Colonic mucosa (tissue), 4 donors: Measurements from ENCODE around the gene PLCD3. TPM values are rescaled to one million over a fixed set of nuclear protein-coding genes. Genes with fewer than 3 reads are reported as not detected.

ENCODE experiments used
- DNase-seq: peaks from one replicate; pipeline ENCODE4 v3.0.0-alpha.2; 2020
- H3K27ac ChIP-seq: fragments of 200-600 bp; one replicate; pipeline ENCODE4 v1.8.0; 2021
- H3K27me3 ChIP-seq: fragments of 200-600 bp; one replicate; pipeline ENCODE4 v1.8.0; 2021
- H3K36me3 ChIP-seq: fragments of 200-600 bp; one replicate; pipeline ENCODE4 v1.8.0; 2021
- H3K4me1 ChIP-seq: fragments of 200-600 bp; one replicate; pipeline ENCODE4 v1.8.0; 2021; ENCODE audit warnings: mild to moderate bottlenecking
- H3K4me3 ChIP-seq: fragments of 200-600 bp; one replicate; pipeline ENCODE4 v1.8.0; 2021
- H3K9ac ChIP-seq, 2 donors: one replicate each; pipeline ENCODE4 v1.7.0; 2013; ENCODE audit warnings: control low read depth in 2 of 2, low read depth in 2 of 2, low read length in 2 of 2
- H3K9me3 ChIP-seq: fragments of 200-600 bp; one replicate; pipeline ENCODE4 v1.8.0; 2021
- CTCF ChIP-seq: fragments of 200-600 bp; IDR thresholded peaks from one replicate; pipeline ENCODE4 v1.8.0; 2022; ENCODE audit warnings: antibody characterized with exemption, mild to moderate bottlenecking
- intact Hi-C: fragments of 100-400 bp; cut with DNase I; formaldehyde crosslinking; loops from one replicate; pipeline ENCODE4 v1.14.1; 2022
- total RNA-seq, 2 donors: library from RNA; stranded (reverse); fragmentation: NEBNext Ultra II Directional in 1 of 2; extraction: Animal tissue kit (Norgen Biotek cat#: 25700) in 1 of 2; gene quantifications; one replicate each; pipeline ENCODE4 v1.2.1, GENCODE V29; 2021
- donor health status: healthy.
- donor health status: DM: no; HTN: no; CAD: no.
- donor health status: DM: no; HTN: no; CAD: no.

PLCD3 gene
- total RNA-seq, 2 donors from 2014 or later, result 300 to 312 TPM

- Histone ChIP-seq H3K4me1 (no peaks in the 10 kb centered on the region), H3K9me3 (no peaks in the 10 kb centered on the region), H3K27me3 (no peaks in the 10 kb centered on the region), H3K27ac (peak overlapping the region; percentile 24), H3K9ac (no peak overlapping the region), H3K36me3 (no peaks in the 10 kb centered on the region), H3K4me3 (no peak overlapping the region)
- intact Hi-C loops, result no loop called here
- no peak for TF ChIP-seq CTCF
- DNase-seq, result no peak
Measured at GRCh38 chr17:45073414-45074070, 58.8 kb downstream of the PLCD3 start.

GRCh38 chr17:45070809-45071208, 61.5 kb downstream of the PLCD3 start:
- DNase-seq, result no peak
- no peaks in the 10 kb centered on the region for H3K36me3 ChIP-seq
- intact Hi-C loops, result no loop called here
- no peak overlapping the region for H3K9ac ChIP-seq
- H3K4me1 ChIP-seq, result no peaks in the 10 kb centered on the region
- no peak overlapping the region for H3K4me3 ChIP-seq
- no peak overlapping the region for H3K27ac ChIP-seq
- TF ChIP-seq CTCF, result no peak
- no peaks in the 10 kb centered on the region for H3K9me3 ChIP-seq
- no peaks in the 10 kb centered on the region for H3K27me3 ChIP-seq

GRCh38 chr17:45070001-45070400, 62.3 kb downstream of the PLCD3 start:
- intact Hi-C loops, result no loop called here
- peaks cover 5% of the 10 kb centered on the region for H3K4me1 ChIP-seq
- no peak overlapping the region for H3K9ac ChIP-seq
- H3K4me3 ChIP-seq, result no peak overlapping the region
- H3K27ac ChIP-seq, result no peak overlapping the region
- no peak for TF ChIP-seq CTCF
- H3K27me3 ChIP-seq, result no peaks in the 10 kb centered on the region
- DNase-seq, result no peak
- no peaks in the 10 kb centered on the region for H3K36me3 ChIP-seq
- H3K9me3 ChIP-seq, result no peaks in the 10 kb centered on the region

GRCh38 chr17:45067637-45068036, 64.7 kb downstream of the PLCD3 start:
- Histone ChIP-seq H3K4me1 (peaks cover 24% of the 10 kb centered on the region), H3K27me3 (no peaks in the 10 kb centered on the region), H3K27ac (no peak overlapping the region), H3K9me3 (no peaks in the 10 kb centered on the region), H3K36me3 (no peaks in the 10 kb centered on the region), H3K4me3 (no peak overlapping the region), H3K9ac (no peak overlapping the region)
- intact Hi-C loops, result no loop called here
- TF ChIP-seq CTCF, result no peak
- DNase-seq, result no peak

- peak overlapping the region; percentile 34 for H3K27ac ChIP-seq
- no peak for DNase-seq
- H3K9ac ChIP-seq, result peak overlapping the region in 1 of 2 donors; percentile 51
- H3K4me3 ChIP-seq, result no peak overlapping the region
- H3K36me3 ChIP-seq, result no peaks in the 10 kb centered on the region
- intact Hi-C loops, result no loop called here
- H3K9me3 ChIP-seq, result no peaks in the 10 kb centered on the region
- no peak for TF ChIP-seq CTCF
- H3K27me3 ChIP-seq, result no peaks in the 10 kb centered on the region
- peaks cover 32% of the 10 kb centered on the region for H3K4me1 ChIP-seq
Measured at GRCh38 chr17:45063198-45063597, 69.1 kb downstream of the PLCD3 start.
